Endodermal cell (in vitro differentiated cells): ENCODE data around the gene THBS3. TPM values are rescaled to one million over a fixed set of nuclear protein-coding genes. Genes with fewer than 3 reads are reported as not detected.

Experiments used
- DNase-seq: peaks from one replicate; pipeline ENCODE4 v3.0.0-alpha.2; 2017
- H3K27ac ChIP-seq: 2 replicates; pipeline ENCODE4 v1.5.1; 2013; ENCODE audit warnings: mild to moderate bottlenecking, low read depth, low read length, moderate library complexity
- H3K27me3 ChIP-seq: 2 replicates; pipeline ENCODE4 v1.6.1; 2013; ENCODE audit warnings: mild to moderate bottlenecking, low read length, moderate library complexity; ENCODE audit not compliant: insufficient read depth, control insufficient read depth, poor library complexity, severe bottlenecking
- H3K36me3 ChIP-seq: 2 replicates; pipeline ENCODE4 v1.7.0; 2013; ENCODE audit warnings: mild to moderate bottlenecking, low read length, moderate library complexity; ENCODE audit not compliant: control insufficient read depth, insufficient read depth
- H3K4me1 ChIP-seq: one replicate; pipeline ENCODE4 v1.7.0; 2013; ENCODE audit warnings: low read length; ENCODE audit not compliant: control insufficient read depth, insufficient read depth
- H3K4me3 ChIP-seq: 2 replicates; pipeline ENCODE4 v1.5.1; 2013; ENCODE audit warnings: mild to moderate bottlenecking, low read length, moderate library complexity
- H3K9ac ChIP-seq: 2 replicates; pipeline ENCODE4 v1.6.1; 2013; ENCODE audit warnings: mild to moderate bottlenecking, low read length, moderate library complexity; ENCODE audit not compliant: poor library complexity, severe bottlenecking; ENCODE audit errors: extremely low read depth
- H3K9me3 ChIP-seq: 2 replicates; pipeline ENCODE4 v1.6.1; 2013; ENCODE audit warnings: mild to moderate bottlenecking, low read length, moderate library complexity; ENCODE audit not compliant: control insufficient read depth
- H3K27ac Mint-ChIP-seq: 2 replicates; pipeline ENCODE4 v1.8.0; 2020; ENCODE audit warnings: mixed read lengths
- H3K27me3 Mint-ChIP-seq: 2 replicates; pipeline ENCODE4 v1.8.0; 2021; ENCODE audit warnings: mild to moderate bottlenecking, mixed read lengths; ENCODE audit not compliant: insufficient read depth
- H3K36me3 Mint-ChIP-seq: 2 replicates; pipeline ENCODE4 v1.8.0; 2020; ENCODE audit warnings: low read depth, mixed read lengths
- H3K4me1 Mint-ChIP-seq: 2 replicates; pipeline ENCODE4 v1.8.0; 2020; ENCODE audit warnings: mixed read lengths
- H3K4me3 Mint-ChIP-seq: 2 replicates; pipeline ENCODE4 v1.8.0; 2020; ENCODE audit warnings: mild to moderate bottlenecking, moderate library complexity, mixed read lengths
- H3K9me3 Mint-ChIP-seq: 2 replicates; pipeline ENCODE4 v1.8.0; 2020; ENCODE audit warnings: mild to moderate bottlenecking, mixed read lengths
- CTCF ChIP-seq: fragments of 200-600 bp; sonication (generic); conservative IDR thresholded peaks from 2 replicates; pipeline ENCODE4 v1.5.0; 2021; ENCODE audit warnings: antibody characterized with exemption, mild to moderate bottlenecking
- WGBS, 2 experiments: methylation state at CpG; one replicate each; pipeline versions ENCODE4 v1.1.5 to v1.1.7; 2013; ENCODE audit warnings: missing lambda C conversion rate in 2 of 2, mixed read lengths in 1 of 2; ENCODE audit not compliant: insufficient coverage in 1 of 2, insufficient read length in 1 of 2; 5-methylcytosine and 5-hydroxymethylcytosine counted together
- total RNA-seq, 2 donors: library from RNA; stranded (reverse); fragmentation: NEBNext Ultra II Directional in 1 of 2; extraction: Animal tissue kit (Norgen Biotek cat#: 25700) in 1 of 2; gene quantifications; 2 replicates in 1 of 2; 3 replicates in 1 of 2; pipeline ENCODE4 v1.2.1, GENCODE V29; 2021

The THBS3 gene
- total RNA-seq, 2 donors from 2014 or later: 17.6 to 27.9 TPM

- no peak overlapping the region for H3K9ac ChIP-seq
- TF ChIP-seq CTCF: no peak
- DNase-seq: no peak
Measured at GRCh38 chr1:155202731-155203515, 4.8 kb downstream of the THBS3 start.

GRCh38 chr1:155202198-155202597, 5.5 kb downstream of the THBS3 start:
- peaks cover 56% of the 10 kb centered on the region for H3K36me3 Mint-ChIP-seq
- H3K27ac Mint-ChIP-seq: no peak overlapping the region

More at GRCh38 chr1:155202731-155203515, 4.8 kb downstream of the THBS3 start:
- Mint-ChIP-seq H3K4me3 (no peak overlapping the region), H3K4me1 (peaks cover 11% of the 10 kb centered on the region), H3K27ac (no peak overlapping the region), H3K27me3 (peaks cover 1% of the 10 kb centered on the region), H3K36me3 (peaks cover 50% of the 10 kb centered on the region), H3K9me3 (no peaks in the 10 kb centered on the region)
- Histone ChIP-seq H3K4me1 (peaks cover under 1% of the 10 kb centered on the region), H3K36me3 (peaks cover 7% of the 10 kb centered on the region), H3K27me3 (no peaks in the 10 kb centered on the region), H3K9me3 (no peaks in the 10 kb centered on the region), H3K4me3 (no peak overlapping the region), H3K27ac (no peak overlapping the region)
- WGBS, 2 experiments: 93 to 99% methylated on average over 15 to 19 of the region's 19 CpGs

GRCh38 chr1:155200920-155201319, 6.8 kb downstream of the THBS3 start:
- Mint-ChIP-seq H3K27me3 (peaks cover 1% of the 10 kb centered on the region), H3K36me3 (peaks cover 65% of the 10 kb centered on the region), H3K9me3 (no peaks in the 10 kb centered on the region), H3K4me1 (no peaks in the 10 kb centered on the region), H3K4me3 (no peak overlapping the region), H3K27ac (no peak overlapping the region)
- Histone ChIP-seq H3K27me3 (no peaks in the 10 kb centered on the region), H3K4me1 (no peaks in the 10 kb centered on the region), H3K27ac (peak overlapping the region; percentile 41), H3K9ac (no peak overlapping the region), H3K36me3 (peaks cover 16% of the 10 kb centered on the region), H3K9me3 (no peaks in the 10 kb centered on the region), H3K4me3 (no peak overlapping the region)
- 92 to 95% methylated on average over 2 to 5 of the region's 5 CpGs for WGBS, 2 experiments
- TF ChIP-seq CTCF: no peak
- DNase-seq: no peak

More at GRCh38 chr1:155202198-155202597, 5.5 kb downstream of the THBS3 start:
- WGBS, 2 experiments: 93 to 100% methylated on average over 3 to 7 of the region's 7 CpGs
- no peak for TF ChIP-seq CTCF
- no peak overlapping the region for H3K4me3 ChIP-seq
- no peaks in the 10 kb centered on the region for H3K9me3 ChIP-seq
- peak overlapping the region; percentile 6 for H3K27ac ChIP-seq
- no peak for DNase-seq
- H3K36me3 ChIP-seq: peaks cover 13% of the 10 kb centered on the region
- Mint-ChIP-seq H3K4me3 (no peak overlapping the region), H3K4me1 (peaks cover 5% of the 10 kb centered on the region), H3K27me3 (peaks cover 1% of the 10 kb centered on the region), H3K9me3 (no peaks in the 10 kb centered on the region)
- H3K27me3 ChIP-seq: no peaks in the 10 kb centered on the region
- H3K4me1 ChIP-seq: no peaks in the 10 kb centered on the region
- H3K9ac ChIP-seq: no peak overlapping the region
